Body of pancreas (tissue), 4 donors: ENCODE data around the gene NRCAM. TPM values are rescaled to one million over a fixed set of nuclear protein-coding genes. Genes with fewer than 3 reads are reported as not detected.

Experiments
- ATAC-seq: fragments of 150-250 bp; one replicate; pipeline ENCODE4 v1.9.1; 2016
- DNase-seq, 4 donors: peaks; one replicate each; pipeline ENCODE4 v3.0.0-alpha.2; 2019
- H3K27ac ChIP-seq, 4 donors: fragments of 200-600 bp; sonication (generic); 1 replicate in 3 of 4; 2 replicates in 1 of 4; pipeline versions ENCODE4 v1.5.1 to v1.6.1; 2016 to 2019; ENCODE audit warnings: mild to moderate bottlenecking in 1 of 4, mixed read lengths in 1 of 4, moderate library complexity in 1 of 4
- H3K27me3 ChIP-seq, 2 donors: fragments of 200-600 bp; sonication (generic); one replicate each; pipeline ENCODE4 v1.6.0; 2016; ENCODE audit warnings: mild to moderate bottlenecking in 1 of 2
- H3K36me3 ChIP-seq, 2 donors: fragments of 200-600 bp; sonication (generic); replicated peaks in 1 of 2; 2 replicates each; pipeline ENCODE4 v1.5.1; 2016; ENCODE audit warnings: low read depth in 2 of 2; ENCODE audit not compliant: insufficient read depth in 1 of 2
- H3K4me1 ChIP-seq: fragments of 200-600 bp; sonication (generic); one replicate; pipeline ENCODE4 v1.6.0; 2016
- H3K4me3 ChIP-seq, 2 donors: fragments of 200-600 bp; sonication (generic); 1 replicate in 1 of 2; 2 replicates in 1 of 2; pipeline ENCODE4 v1.5.1; 2016 to 2019
- H3K9me3 ChIP-seq, 3 donors: fragments of 200-600 bp; sonication (generic); 1 replicate in 2 of 3; 2 replicates in 1 of 3; pipeline ENCODE4 v1.5.1; 2016
- CTCF ChIP-seq, 7 experiments: fragments of 450-650 bp in 4 of 7; fragments of 200-600 bp in 3 of 7; sonication (generic) in 3 of 7; IDR thresholded peaks; one replicate each; pipeline ENCODE4 v1.5.1; 2016 to 2019; ENCODE audit warnings: antibody characterized with exemption in 7 of 7
- POLR2A ChIP-seq, 3 donors: fragments of 450-650 bp; IDR thresholded peaks; one replicate each; pipeline ENCODE4 v1.6.1; 2016; ENCODE audit warnings: antibody characterized with exemption in 3 of 3, mild to moderate bottlenecking in 2 of 3
- WGBS, 2 donors: methylation state at CpG; one replicate each; pipeline ENCODE4 v1.1.5; 2017; 5-methylcytosine and 5-hydroxymethylcytosine counted together
- intact Hi-C: fragments of 100-400 bp; cut with DNase I; formaldehyde crosslinking; loops from one replicate; pipeline ENCODE4 v1.15.1; 2023
- total RNA-seq, 2 donors: library from RNA; depleted of rRNA; stranded (reverse); fragments of >200 nt; gene quantifications; one replicate each; pipeline ENCODE4 v1.1.0, GENCODE V29; 2016

The NRCAM gene
- total RNA-seq, 2 donors from 2014 or later, result 39.4 to 49.8 TPM

GRCh38 chr7:108171164-108171563 is 285.1 kb downstream of the NRCAM start:
- Histone ChIP-seq H3K9me3 (no peaks in the 10 kb centered on the region), H3K27ac (no peak overlapping the region), H3K27me3 (no peaks in the 10 kb centered on the region), H3K36me3 (no peaks in the 10 kb centered on the region), H3K4me1 (peaks cover 4% of the 10 kb centered on the region), H3K4me3 (no peak overlapping the region)
- TF ChIP-seq POLR2A (IDR thresholded peaks at IDR 0.05) (no peak), CTCF (IDR thresholded peaks at IDR 0.05) (no peak)
- no peak for DNase-seq
- intact Hi-C loops, result no loop called here
- no peak for ATAC-seq
- 97 to 98% methylated on average over 8 of the region's 8 CpGs for WGBS, 2 donors

GRCh38 chr7:108170251-108170650 is 286.0 kb downstream of the NRCAM start:
- no peak for ATAC-seq
- WGBS, 2 donors, result 90% methylated on average over 5 of the region's 5 CpGs

GRCh38 chr7:108167460-108167859 is 288.8 kb downstream of the NRCAM start:
- ATAC-seq (peak; percentile 63), DNase-seq (peak in 1 of 4 donors; percentile 27)
- intact Hi-C loops, result no loop called here
- H3K27ac ChIP-seq, result peak overlapping the region in 1 of 4 donors; percentile 44
- H3K4me3 ChIP-seq, result no peak overlapping the region
- peaks cover 4% of the 10 kb centered on the region for H3K4me1 ChIP-seq
- H3K9me3 ChIP-seq, result no peaks in the 10 kb centered on the region
- WGBS, 2 donors, result 22 to 24% methylated on average over 7 of the region's 7 CpGs
- H3K27me3 ChIP-seq, result no peaks in the 10 kb centered on the region
- no peak for TF ChIP-seq CTCF (IDR thresholded peaks at IDR 0.05)
- TF ChIP-seq POLR2A (IDR thresholded peaks at IDR 0.05), result no peak
- H3K36me3 ChIP-seq, result no peaks in the 10 kb centered on the region

More at GRCh38 chr7:108170251-108170650, 286.0 kb downstream of the NRCAM start:
- no peaks in the 10 kb centered on the region for H3K36me3 ChIP-seq
- intact Hi-C loops, result no loop called here
- H3K4me3 ChIP-seq, result no peak overlapping the region
- no peak overlapping the region for H3K27ac ChIP-seq
- peaks cover 4% of the 10 kb centered on the region for H3K4me1 ChIP-seq
- no peak for TF ChIP-seq CTCF (IDR thresholded peaks at IDR 0.05)
- no peak for TF ChIP-seq POLR2A (IDR thresholded peaks at IDR 0.05)
- H3K9me3 ChIP-seq, result no peaks in the 10 kb centered on the region
- no peaks in the 10 kb centered on the region for H3K27me3 ChIP-seq
- no peak for DNase-seq

GRCh38 chr7:108166687-108167086 is 289.5 kb downstream of the NRCAM start:
- no peak for ATAC-seq
- Histone ChIP-seq H3K36me3 (no peaks in the 10 kb centered on the region), H3K9me3 (no peaks in the 10 kb centered on the region), H3K4me1 (peaks cover 4% of the 10 kb centered on the region), H3K27ac (no peak overlapping the region), H3K27me3 (no peaks in the 10 kb centered on the region), H3K4me3 (no peak overlapping the region)
- intact Hi-C loops, result no loop called here
- peak in 1 of 4 donors; percentile 19 for DNase-seq
- TF ChIP-seq CTCF (IDR thresholded peaks at IDR 0.05), result no peak
- no peak for TF ChIP-seq POLR2A (IDR thresholded peaks at IDR 0.05)
- WGBS, 2 donors, result 83 to 91% methylated on average over 5 of the region's 5 CpGs

- no peak for TF ChIP-seq CTCF (IDR thresholded peaks at IDR 0.05)
- no peak for TF ChIP-seq POLR2A (IDR thresholded peaks at IDR 0.05)
- DNase-seq (no peak), ATAC-seq (no peak)
Observed at GRCh38 chr7:108165723-108166122, 290.5 kb downstream of the NRCAM start.

More at GRCh38 chr7:108165723-108166122, 290.5 kb downstream of the NRCAM start:
- 92 to 96% methylated on average over 2 of the region's 2 CpGs for WGBS, 2 donors
- Histone ChIP-seq H3K36me3 (no peaks in the 10 kb centered on the region), H3K4me3 (no peak overlapping the region), H3K27me3 (no peaks in the 10 kb centered on the region), H3K9me3 (no peaks in the 10 kb centered on the region), H3K27ac (no peak overlapping the region), H3K4me1 (peaks cover 4% of the 10 kb centered on the region)
- intact Hi-C loops, result no loop called here
